ENCODE data around the gene FAM131A.
A peak's percentile ranks its signal among the peaks of the same experiment; 100 is the strongest.

FAM131A gene

DNA sequence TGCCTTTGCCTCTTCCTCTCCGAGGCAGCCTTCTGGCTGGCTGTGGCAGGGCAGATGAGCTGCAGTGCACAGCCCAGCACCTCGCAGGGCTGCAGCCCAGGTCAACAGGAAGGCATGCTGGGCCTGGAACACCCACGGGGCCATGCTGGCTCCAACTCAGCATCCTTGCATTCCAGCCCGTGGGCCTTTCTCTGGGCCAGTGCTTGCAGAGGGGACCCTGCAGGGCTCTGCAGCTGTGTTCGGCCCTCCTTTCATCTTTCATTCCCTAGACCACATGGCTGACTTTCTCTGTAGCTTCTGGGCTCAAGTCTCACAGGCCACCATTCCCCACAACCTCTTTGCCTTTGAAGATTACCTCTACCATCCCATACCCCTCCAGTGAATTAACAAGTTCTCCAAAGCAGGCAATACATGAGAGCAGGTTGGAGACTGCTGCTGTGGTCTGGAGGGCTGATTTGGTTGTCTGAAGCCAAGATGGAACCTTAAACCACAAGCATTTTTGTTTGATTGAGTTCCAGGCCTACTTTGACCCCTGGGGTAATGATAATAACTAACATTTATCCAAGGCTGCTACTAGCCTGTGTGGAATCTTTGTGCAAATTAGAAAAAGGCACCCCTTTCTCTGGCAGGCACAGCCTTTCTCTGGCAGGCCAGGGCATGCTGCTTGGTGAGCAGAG lies 5.9 kb downstream of the FAM131A start:
- no peak for DNase-seq

GRCh38 chr3:184344579-184345316 lies 7.3 kb downstream of the FAM131A start:
- DNase-seq, result no peak

DNA sequence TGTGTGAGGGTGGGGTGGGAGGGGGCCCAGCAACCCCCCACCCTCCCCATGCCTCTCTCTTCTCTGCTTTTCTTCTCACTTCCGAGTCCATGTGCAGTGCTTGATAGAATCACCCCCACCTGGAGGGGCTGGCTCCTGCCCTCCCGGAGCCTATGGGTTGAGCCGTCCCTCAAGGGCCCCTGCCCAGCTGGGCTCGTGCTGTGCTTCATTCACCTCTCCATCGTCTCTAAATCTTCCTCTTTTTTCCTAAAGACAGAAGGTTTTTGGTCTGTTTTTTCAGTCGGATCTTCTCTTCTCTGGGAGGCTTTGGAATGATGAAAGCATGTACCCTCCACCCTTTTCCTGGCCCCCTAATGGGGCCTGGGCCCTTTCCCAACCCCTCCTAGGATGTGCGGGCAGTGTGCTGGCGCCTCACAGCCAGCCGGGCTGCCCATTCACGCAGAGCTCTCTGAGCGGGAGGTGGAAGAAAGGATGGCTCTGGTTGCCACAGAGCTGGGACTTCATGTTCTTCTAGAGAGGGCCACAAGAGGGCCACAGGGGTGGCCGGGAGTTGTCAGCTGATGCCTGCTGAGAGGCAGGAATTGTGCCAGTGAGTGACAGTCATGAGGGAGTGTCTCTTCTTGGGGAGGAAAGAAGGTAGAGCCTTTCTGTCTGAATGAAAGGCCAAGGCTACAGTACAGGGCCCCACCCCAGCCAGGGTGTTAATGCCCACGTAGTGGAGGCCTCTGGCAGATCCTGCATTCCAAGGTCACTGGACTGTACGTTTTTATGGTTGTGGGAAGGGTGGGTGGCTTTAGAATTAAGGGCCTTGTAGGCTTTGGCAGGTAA lies 8.1 kb downstream of the FAM131A start:
- DNase-seq, result no peak

DNA sequence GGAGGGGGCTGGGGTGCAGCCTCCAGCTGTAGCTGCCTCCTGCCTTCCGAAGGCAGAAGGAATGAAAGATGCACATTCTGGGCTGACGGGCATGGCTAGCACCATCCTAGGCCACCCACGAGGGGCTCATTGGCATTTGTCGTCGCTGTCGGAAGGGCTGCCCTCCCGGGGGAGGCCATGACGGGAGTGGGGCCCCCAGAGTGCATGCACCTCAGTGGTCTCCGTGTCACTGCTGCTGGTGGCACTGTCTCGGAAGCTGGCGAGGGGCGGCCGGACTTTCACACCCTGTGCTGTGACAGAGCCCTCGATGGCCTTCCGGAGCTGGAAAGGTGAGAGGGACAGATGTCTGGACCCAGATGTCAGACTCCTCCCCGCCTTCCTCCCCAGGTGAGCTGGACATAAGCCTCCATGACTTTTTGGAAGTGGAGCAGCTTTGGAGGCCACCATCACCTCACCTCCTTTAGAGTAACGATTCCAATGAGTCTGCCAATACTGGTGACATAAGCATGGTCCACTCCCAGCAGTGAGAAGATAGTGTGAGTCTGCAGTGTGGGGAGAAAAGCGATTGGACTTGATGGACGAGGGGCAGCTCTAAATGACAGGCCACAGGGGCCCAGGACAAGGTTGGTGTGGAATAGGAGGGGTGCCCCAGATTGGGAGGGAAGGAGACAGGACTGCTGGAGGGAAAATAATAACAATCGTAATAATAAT lies 9.2 kb downstream of the FAM131A start:
- no peak for DNase-seq

DNA sequence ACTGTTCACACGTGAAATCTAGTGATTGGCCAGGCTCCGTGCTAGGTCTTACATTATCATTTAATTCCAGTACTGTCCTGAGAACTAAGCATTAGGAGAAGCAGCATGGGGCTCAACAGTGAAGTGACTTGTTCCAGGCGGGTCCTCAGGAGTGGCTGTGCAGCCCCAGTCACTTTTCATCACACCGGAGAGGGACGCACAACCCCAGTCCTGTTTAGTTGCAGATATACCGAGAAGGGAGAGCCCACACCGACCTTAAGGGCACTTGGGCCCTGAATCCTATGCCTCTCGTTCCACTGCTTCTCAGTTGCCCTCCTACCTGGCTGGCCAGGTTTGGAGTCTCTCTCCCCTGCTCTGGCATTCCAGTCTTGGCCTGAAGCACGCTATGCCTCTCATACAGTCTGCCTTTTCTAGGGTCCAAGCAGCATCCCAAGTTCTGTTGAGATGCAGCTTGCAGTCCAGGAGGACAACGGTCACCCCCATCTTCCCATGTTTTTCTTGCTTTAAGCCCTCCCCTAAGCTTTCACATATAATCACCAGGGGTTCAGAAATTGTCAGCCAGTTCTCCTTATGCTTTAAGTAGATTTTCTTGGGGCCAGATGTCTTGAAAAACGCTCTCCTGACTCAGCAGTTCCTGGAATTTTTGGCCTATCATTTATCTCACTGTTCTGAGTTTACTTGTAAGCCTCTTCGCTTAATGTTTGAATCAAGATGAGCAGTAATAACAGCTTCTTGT lies 10.1 kb downstream of the FAM131A start:
- DNase-seq, result no peak

DNA sequence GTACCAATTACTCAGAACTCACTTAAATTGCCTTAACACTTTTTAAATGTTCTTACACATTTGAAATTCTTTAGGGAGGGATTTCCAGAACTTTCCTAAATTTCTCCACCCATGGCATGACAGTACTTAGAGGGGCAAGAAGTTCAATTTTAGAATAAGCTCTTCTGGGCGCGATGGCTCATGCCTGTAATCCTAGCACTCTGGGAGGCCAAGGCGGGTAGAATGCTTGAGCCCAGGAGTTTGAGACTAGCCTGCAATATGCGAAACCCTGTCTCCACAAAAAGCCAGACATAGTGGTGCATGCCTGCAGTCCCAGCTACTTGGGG lies 10.6 kb downstream of the FAM131A start:
- DNase-seq, result no peak

- DNase-seq, result no peak
Observed at GRCh38 chr3:184349563-184350470, 12.4 kb downstream of the FAM131A start.

GRCh38 chr3:184350618-184351017 lies 13.2 kb downstream of the FAM131A start:
- DNase-seq, result no peak

- no peak for DNase-seq
Observed at GRCh38 chr3:184351511-184352148, 14.2 kb downstream of the FAM131A start.

DNA sequence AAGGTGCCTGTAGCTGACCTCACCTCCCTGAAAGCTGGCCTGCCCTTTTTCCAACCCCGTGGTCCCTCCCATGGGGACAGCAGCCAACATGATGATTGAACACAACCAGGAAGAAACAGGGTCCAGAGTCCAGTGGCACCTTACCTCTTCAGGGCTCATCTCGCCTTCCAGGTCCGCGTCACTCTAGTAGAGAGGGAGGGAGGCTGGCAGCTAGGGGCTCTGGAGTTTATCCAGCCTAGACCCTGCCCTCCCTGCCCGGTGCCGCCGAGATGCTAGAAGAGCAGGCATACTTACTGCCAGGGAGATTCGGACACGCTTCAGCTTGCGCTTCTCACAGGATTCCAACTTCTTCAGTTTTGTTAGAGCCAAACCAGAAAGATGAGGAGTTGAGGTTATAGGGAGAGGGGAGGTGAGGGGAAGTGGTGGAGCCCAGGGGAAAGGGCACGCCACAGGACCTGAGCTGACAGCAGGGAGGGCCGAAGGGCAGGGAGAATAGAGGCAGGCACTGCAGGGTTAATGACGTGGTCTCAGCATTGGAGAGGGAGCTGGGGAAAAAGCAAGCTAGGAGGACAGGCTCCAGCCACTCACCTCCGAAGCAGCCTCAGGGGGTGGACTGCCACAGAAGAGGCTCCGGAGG lies 14.9 kb downstream of the FAM131A start:
- DNase-seq, result no peak

DNA sequence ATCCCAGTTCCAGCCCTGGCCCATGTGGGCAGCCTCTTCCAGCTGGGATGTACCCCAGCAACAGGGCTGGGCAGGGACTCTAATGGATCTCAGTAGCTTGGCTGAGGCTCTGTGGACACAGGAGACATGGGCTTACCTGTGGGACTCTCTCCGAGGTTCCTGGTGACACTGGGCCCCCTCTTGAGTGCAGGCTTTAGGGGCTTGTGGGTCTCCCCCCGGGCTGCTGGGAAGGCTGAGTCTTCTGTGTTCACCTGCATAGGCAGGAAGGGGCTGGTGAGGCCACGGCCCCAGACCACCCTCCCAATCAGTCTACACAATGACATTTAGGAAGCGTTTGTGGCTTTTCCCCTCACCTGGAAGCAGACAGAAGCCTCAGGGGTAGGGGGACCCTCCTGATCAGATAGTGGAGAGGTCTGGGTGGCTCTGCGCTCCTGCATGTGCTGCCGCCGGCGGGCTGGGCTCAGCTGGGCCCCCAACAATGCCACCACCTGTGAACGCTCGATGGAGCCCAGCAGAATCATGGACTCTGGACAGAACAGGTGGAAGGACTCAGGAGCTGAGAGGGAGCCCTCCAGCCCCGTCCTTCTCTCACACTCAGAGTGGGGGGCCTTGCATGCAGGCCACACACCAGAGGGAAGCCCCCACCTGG lies 15.6 kb downstream of the FAM131A start:
- DNase-seq, result no peak

- DNase-seq, result no peak
Observed at GRCh38 chr3:184353546-184353941, 16.1 kb downstream of the FAM131A start.

DNA sequence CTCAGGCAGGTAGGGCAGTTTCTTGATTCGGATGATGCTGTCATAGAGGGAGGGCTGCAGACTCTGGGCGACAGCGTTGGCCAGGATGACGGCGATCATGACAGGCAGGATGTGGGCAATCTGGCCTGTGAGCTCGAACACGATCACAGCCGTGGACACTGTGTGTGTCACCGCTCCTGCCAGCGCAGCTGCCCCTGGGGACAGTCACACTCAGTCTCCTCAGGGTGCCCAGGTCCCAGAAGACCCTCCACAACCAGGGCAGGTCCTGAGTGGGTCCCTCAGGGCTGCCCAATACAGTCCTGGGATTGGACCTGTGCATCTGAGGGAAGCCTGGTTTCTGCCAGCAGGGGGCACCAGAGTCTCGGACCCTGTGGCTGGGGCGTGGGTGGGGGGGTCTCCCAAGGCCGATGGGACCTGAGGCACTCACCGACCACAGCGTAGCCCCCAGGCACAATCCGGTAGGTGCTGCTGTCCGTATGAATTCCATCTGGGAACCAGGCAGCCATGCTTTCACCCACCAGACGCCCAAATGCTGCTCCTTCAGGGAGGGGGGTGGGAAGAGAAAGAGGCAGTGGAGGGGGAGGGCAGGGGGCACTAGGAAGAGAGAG lies 16.8 kb downstream of the FAM131A start:
- DNase-seq, result peak; percentile 79

- no peak for DNase-seq
Observed at GRCh38 chr3:184354754-184355153, 17.4 kb downstream of the FAM131A start.

GRCh38 chr3:184355261-184356040 lies 18.1 kb downstream of the FAM131A start:
- DNase-seq, result no peak

DNA sequence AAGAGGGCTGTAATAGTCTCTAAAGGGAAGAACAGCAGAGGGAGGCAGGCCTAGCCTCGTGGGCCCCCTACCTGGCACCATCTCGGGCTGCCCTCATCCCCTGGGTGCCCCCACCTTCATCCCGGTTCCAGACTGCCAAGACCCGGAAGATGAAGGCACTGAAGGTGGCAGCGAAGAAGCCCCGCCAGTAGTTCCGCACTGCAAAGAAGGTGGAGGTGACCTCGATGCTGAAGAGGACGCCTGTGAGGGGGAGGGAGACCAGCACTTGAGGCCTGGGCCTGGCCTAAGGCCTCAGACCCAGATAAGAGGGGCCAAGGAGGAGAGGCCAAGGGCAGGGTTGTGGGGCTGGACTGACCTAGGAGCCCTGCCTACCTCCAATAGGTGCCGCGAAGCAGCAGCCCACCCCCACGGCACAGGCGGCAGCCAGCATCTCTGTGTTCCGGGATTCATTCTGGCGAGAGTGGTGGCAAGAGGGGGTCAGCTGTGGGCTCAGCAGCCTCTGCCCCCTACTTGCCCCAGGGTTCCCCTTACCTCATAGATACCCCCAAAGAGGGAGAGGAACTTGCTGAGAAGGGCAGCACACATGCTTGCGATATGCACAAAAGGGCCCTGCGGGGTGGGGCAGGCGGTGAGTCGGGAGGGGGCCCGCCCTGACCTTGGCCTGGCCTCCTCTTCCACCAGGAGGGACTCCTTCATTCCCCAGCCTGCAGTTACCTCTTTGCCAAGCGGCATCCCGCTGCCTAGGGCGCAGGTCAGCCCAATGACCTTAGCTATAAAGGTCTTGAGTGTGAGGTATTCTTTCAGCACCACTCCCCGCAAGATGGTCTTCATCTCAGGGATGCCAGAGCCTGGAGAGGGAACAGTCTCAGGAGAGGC lies 20.1 kb downstream of the FAM131A start:
- DNase-seq, result no peak

GRCh38 chr3:184358124-184358767 lies 20.8 kb downstream of the FAM131A start:
- no peak for DNase-seq

Data from CD4-positive, alpha-beta T cell treated with Interleukin-6 for 4 hours (primary cell).